K562 (cell line): ENCODE data around the gene GIMAP7. TPM values are rescaled to one million over a fixed set of nuclear protein-coding genes. Genes with fewer than 3 reads are reported as not detected.

Experiments used
- ARID1B ChIP-seq: fragments of 450-650 bp; IDR thresholded peaks from 2 replicates; pipeline ENCODE4 v1.6.1; 2016; ENCODE audit warnings: antibody characterized with exemption, mild to moderate bottlenecking, inconsistent platforms
- CEBPB ChIP-seq: fragments of 450-650 bp; IDR thresholded peaks from 2 replicates; pipeline ENCODE4 v1.6.1; 2016; ENCODE audit warnings: missing genetic modification characterization, missing compliant biosample characterization
- FUS ChIP-seq: fragments of 200-400 bp; formaldehyde crosslinking; optimal IDR thresholded peaks from 2 replicates; pipeline ENCODE3; 2017; ENCODE audit warnings: low read depth, low read length
- GTF2A2 ChIP-seq: IDR thresholded peaks from 2 replicates; pipeline ENCODE4 v1.6.1; 2016; ENCODE audit warnings: mild to moderate bottlenecking, missing genetic modification characterization, missing compliant biosample characterization
- HDAC8 ChIP-seq: fragments of 450-650 bp; IDR thresholded peaks from 2 replicates; pipeline ENCODE4 v1.6.1; 2016; ENCODE audit warnings: mild to moderate bottlenecking, missing genetic modification characterization, moderate library complexity, missing compliant biosample characterization
- HNRNPK ChIP-seq: fragments of 200-400 bp; formaldehyde crosslinking; IDR thresholded peaks from one replicate; pipeline ENCODE4 v1.6.1; 2018; ENCODE audit warnings: mild to moderate bottlenecking, low read depth, low read length; ENCODE audit not compliant: poor library complexity, severe bottlenecking
- MTA1 ChIP-seq: fragments of 450-650 bp; IDR thresholded peaks from 2 replicates; pipeline ENCODE4 v1.6.1; 2017; ENCODE audit warnings: borderline replicate concordance
- RERE ChIP-seq: sonication (generic); formaldehyde crosslinking; IDR thresholded peaks from 2 replicates; pipeline ENCODE4 v1.8.0; 2023; ENCODE audit warnings: missing genetic modification reagents, mild to moderate bottlenecking, borderline replicate concordance
- RFX1 ChIP-seq: fragments of 450-650 bp; IDR thresholded peaks from 2 replicates; pipeline ENCODE4 v1.6.1; 2016; ENCODE audit warnings: mild to moderate bottlenecking, moderate library complexity
- SOX6 ChIP-seq: fragments of 450-650 bp; IDR thresholded peaks from 2 replicates; pipeline ENCODE4 v1.6.1; 2014; ENCODE audit warnings: mild to moderate bottlenecking
- TARDBP ChIP-seq: fragments of 450-650 bp; IDR thresholded peaks from 2 replicates; pipeline ENCODE4 v1.6.1; 2016
- ZBTB26 ChIP-seq: fragments of 450-650 bp; formaldehyde crosslinking; IDR thresholded peaks from 2 replicates; pipeline ENCODE4 v1.4.0; 2022; ENCODE audit warnings: missing genetic modification characterization
- ZNF239 ChIP-seq: fragments of 250-450 bp; sonication (Bioruptor Pico); IDR thresholded peaks from 2 replicates; pipeline ENCODE4 v1.4.0; 2020; ENCODE audit warnings: mild to moderate bottlenecking
- ZNF436 ChIP-seq: fragments of 250-450, 450-650 bp; sonication (Bioruptor Pico); formaldehyde crosslinking; IDR thresholded peaks from 2 replicates; pipeline ENCODE4 v1.7.0; 2020; ENCODE audit warnings: mild to moderate bottlenecking
- ZNF586 ChIP-seq: fragments of 450-650 bp; formaldehyde crosslinking; conservative IDR thresholded peaks from 2 replicates; pipeline ENCODE4 v1.4.0; 2020; ENCODE audit warnings: mild to moderate bottlenecking, moderate library complexity
- ZNF764 ChIP-seq: fragments of 250-450 bp; sonication (Bioruptor Pico); IDR thresholded peaks from 2 replicates; pipeline ENCODE4 v1.4.0; 2020; ENCODE audit warnings: low read depth, mild to moderate bottlenecking, moderate library complexity
- ZNF766 ChIP-seq: fragments of 200-800 bp; sonication (Bioruptor generic); conservative IDR thresholded peaks from 2 replicates; pipeline ENCODE4 v1.6.1; 2016; ENCODE audit warnings: missing genetic modification characterization, missing compliant biosample characterization
- ZSCAN32 ChIP-seq: fragments of 450-650 bp; formaldehyde crosslinking; IDR thresholded peaks from 2 replicates; pipeline ENCODE4 v1.4.0; 2020; ENCODE audit warnings: mild to moderate bottlenecking, moderate library complexity
- polyA plus RNA-seq, 8 experiments: library from polyadenylated mRNA; depleted of rRNA in 4 of 8; stranded (reverse) in 5 of 8; unstranded in 3 of 8; fragments of >200 nt; fragmentation: Nextera tagmentation in 2 of 8; fragmentation: Illumina TruSeq in 1 of 8; extraction: Ambion mirVana in 2 of 8; extraction: Trizol in 1 of 8; gene quantifications; 2 replicates each; pipeline versions ENCODE4 v1.2.1 to v1.2.3, GENCODE V29; 2011 to 2014; ENCODE audit warnings: inconsistent platforms in 1 of 8, missing spikeins in 1 of 8
- total RNA-seq, 7 experiments: library from RNA; depleted of rRNA in 6 of 7; stranded (reverse); fragments of >200 nt in 6 of 7; fragmentation: Illumina TruSeq in 2 of 7; extraction: Trizol in 2 of 7; gene quantifications; 2 replicates each; pipeline versions ENCODE4 v1.2.1 to v1.2.3, GENCODE V29; 2011 to 2021; ENCODE audit warnings: low replicate concordance in 1 of 7

The GIMAP7 gene
- total and polyA plus RNA-seq, 9 of the 15 experiments (the other 6 are each of a cell fraction or from before 2014, with no cell fraction given): 0.42 TPM; not detected in 8

GRCh38 chr7:150476819-150477631 lies 37.6 kb upstream of the GIMAP7 start (continued):
- no peak for TF ChIP-seq RERE (CRISPR knock-in tag)
- no peak for TF ChIP-seq ZBTB26 (CRISPR knock-in tag)
- peak; percentile 62 for TF ChIP-seq CEBPB (tag)
- TF ChIP-seq TARDBP: no peak
- no peak for TF ChIP-seq ZNF766
- no peak for TF ChIP-seq ZNF764 (CRISPR knock-in tag)
- TF ChIP-seq ZSCAN32: no peak
- 0 out of 2 replicates have a peak, but pooled peaks have one; percentile 40 for TF ChIP-seq GTF2A2
- no peak for TF ChIP-seq RFX1
- TF ChIP-seq MTA1: no peak
- TF ChIP-seq SOX6: no peak
- TF ChIP-seq ARID1B: no peak
- TF ChIP-seq FUS: no peak
- no peak for TF ChIP-seq ZNF436
- no peak for TF ChIP-seq HDAC8
- TF ChIP-seq HNRNPK: no peak
- TF ChIP-seq ZNF586 (CRISPR knock-in tag): no peak
- no peak for TF ChIP-seq ZNF239 (CRISPR knock-in tag)
